Endothelial cell of hepatic sinusoid (primary cell): ENCODE measurements around the gene SMARCD1.

Source experiments
- in situ Hi-C: cut with HindIII; loops from 2 replicates; pipeline ENCODE4 v1.10.0; 2017; ENCODE audit warnings: low sequenced_read_pairs

Gene SMARCD1

GRCh38 chr12:50084775-50085614, at the start of gene SMARCD1:
Gene SMARCD1 (plus strand): TSS chr12:50085342. CDS start chr12:50085370, 28 bp downstream.
- in situ Hi-C loops, result loop anchor here (5.0 kb wide), 1 partner anchor 92 kb away; no protein-coding TSS in a partner anchor

- in situ Hi-C loops, result no loop called here
Measured at GRCh38 chr12:50038336-50038735, 46.8 kb upstream of the SMARCD1 start.

- in situ Hi-C loops, result no loop called here
Measured at GRCh38 chr12:50039151-50039835, 45.8 kb upstream of the SMARCD1 start.

- in situ Hi-C loops, result no loop called here
Measured at GRCh38 chr12:50040657-50041056, 44.5 kb upstream of the SMARCD1 start.

- in situ Hi-C loops, result no loop called here
Measured at GRCh38 chr12:50041062-50041860, 43.9 kb upstream of the SMARCD1 start.

GRCh38 chr12:50041962-50042361, 43.2 kb upstream of the SMARCD1 start:
- in situ Hi-C loops, result no loop called here

GRCh38 chr12:50042693-50043092, 42.4 kb upstream of the SMARCD1 start:
- in situ Hi-C loops, result no loop called here

- in situ Hi-C loops, result no loop called here
Measured at GRCh38 chr12:50043308-50043707, 41.8 kb upstream of the SMARCD1 start.

- in situ Hi-C loops, result no loop called here
Measured at GRCh38 chr12:50043854-50044253, 41.3 kb upstream of the SMARCD1 start.

GRCh38 chr12:50047693-50048250, 37.4 kb upstream of the SMARCD1 start:
- in situ Hi-C loops, result no loop called here

GRCh38 chr12:50049254-50050118, 35.7 kb upstream of the SMARCD1 start:
- in situ Hi-C loops, result no loop called here

GRCh38 chr12:50050119-50050385, 35.1 kb upstream of the SMARCD1 start:
- in situ Hi-C loops, result no loop called here

- in situ Hi-C loops, result no loop called here
Measured at GRCh38 chr12:50050410-50051098, 34.6 kb upstream of the SMARCD1 start.

- in situ Hi-C loops, result no loop called here
Measured at GRCh38 chr12:50051101-50051806, 33.9 kb upstream of the SMARCD1 start.

GRCh38 chr12:50052544-50052943, 32.6 kb upstream of the SMARCD1 start:
- in situ Hi-C loops, result no loop called here

GRCh38 chr12:50052964-50053363, 32.2 kb upstream of the SMARCD1 start:
- in situ Hi-C loops, result no loop called here

GRCh38 chr12:50053583-50053982, 31.6 kb upstream of the SMARCD1 start:
- in situ Hi-C loops, result no loop called here

GRCh38 chr12:50055831-50056638, 29.1 kb upstream of the SMARCD1 start:
- in situ Hi-C loops, result no loop called here
